Heart left ventricle (tissue), 13 donors: ENCODE measurements around the gene GRIP1.

Experiments
- CTCF ChIP-seq, 12 donors: fragments of 200-600 bp; sonication (generic) in 4 of 12; IDR thresholded peaks; one replicate each; pipeline versions ENCODE4 v1.5.0 to v1.8.0; 2018 to 2022; ENCODE audit warnings: antibody characterized with exemption in 12 of 12, mild to moderate bottlenecking in 5 of 12
- POLR2A ChIP-seq, 2 donors: fragments of 450-650 bp; IDR thresholded peaks; one replicate each; pipeline ENCODE4 v1.6.1; 2017; ENCODE audit warnings: antibody characterized with exemption in 2 of 2, mild to moderate bottlenecking in 2 of 2, moderate library complexity in 2 of 2
- donor health status: ischemic (EF 13 %, LVEDD 7.1; RV severe dilation, severe dysfunction).
- donor health status: DM: no; HTN: yes; CAD: no.
- donor health status: DM: no; HTN: no; CAD: no.
- donor health status: ischemic (EF 25% LVEDD 6.9; RV normal size, moderate dysfunction).
- donor health status: ischemic (EF 25% LVEDD 5.7; RV mildly dilated, moderate dysfunction).
- donor health status: ischemic (EF 35%, LVEDD 5.7; RV mildly dilated, moderate dysfunction).
- donor health status: nonischemic (EF 11% LVEDD 7.7; RV severe dilation, severe dysfunction).
- donor health status: DM: yes; HTN: yes; CAD: no.
- donor health status: PGD.
- donor health status: ischemic (EF 29% LVEDD 5.4; RV normal size, mild dysfunction).
- donor health status: nonischemic (EF 23%, LVEDD 6.1; RV moderate dilation, normal function).

GRCh38 chr12:66447643-66448042 is 231.2 kb downstream of the GRIP1 start:
- no peak for TF ChIP-seq CTCF (IDR thresholded peaks at IDR 0.05)
- TF ChIP-seq POLR2A (IDR thresholded peaks at IDR 0.05) = no peak
